NK-92 (cell line): ENCODE results near the gene SLC35F2.
"Not testable (repeated sequence)": the region's sequence is repeated elsewhere in the genome, so short reads cannot be mapped to it uniquely, and the experiment has no call there.

ENCODE experiments used
- DNase-seq: peaks from one replicate; lab custom pipeline; 2025; ENCODE audit not compliant: unreplicated experiment; lab: John Stamatoyannopoulos, UW

The SLC35F2 gene

GRCh38 chr11:107791343-107792048, 67.1 kb downstream of the SLC35F2 start:
- no peak for DNase-seq

- DNase-seq, result no peak
Measured at GRCh38 chr11:107789767-107790166, 68.8 kb downstream of the SLC35F2 start.

GRCh38 chr11:107787733-107788132, 70.9 kb downstream of the SLC35F2 start:
- no peak for DNase-seq

GRCh38 chr11:107785401-107785800, 73.2 kb downstream of the SLC35F2 start:
- no peak for DNase-seq

GRCh38 chr11:107783121-107783520, 75.5 kb downstream of the SLC35F2 start:
- DNase-seq, result no peak

DNA sequence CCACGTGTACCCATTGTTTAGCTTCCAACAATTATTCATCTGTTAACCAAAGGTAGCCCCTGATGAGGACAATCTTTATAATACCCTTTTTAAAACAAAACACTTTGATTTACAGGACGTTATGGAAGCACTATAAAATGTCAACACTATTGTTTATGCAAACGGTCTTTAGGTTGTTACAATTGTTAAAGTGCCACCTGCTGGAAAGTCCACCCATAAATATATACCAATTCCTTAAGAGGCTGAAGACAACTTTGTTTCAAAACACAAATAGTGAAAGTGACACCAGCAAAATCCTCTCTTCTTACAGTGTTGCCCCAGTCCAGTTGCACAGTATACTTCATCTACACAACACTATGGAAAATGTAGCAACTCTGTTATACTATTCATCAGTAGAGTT, 77.8 kb downstream of the SLC35F2 start:
- DNase-seq, result no peak

DNA sequence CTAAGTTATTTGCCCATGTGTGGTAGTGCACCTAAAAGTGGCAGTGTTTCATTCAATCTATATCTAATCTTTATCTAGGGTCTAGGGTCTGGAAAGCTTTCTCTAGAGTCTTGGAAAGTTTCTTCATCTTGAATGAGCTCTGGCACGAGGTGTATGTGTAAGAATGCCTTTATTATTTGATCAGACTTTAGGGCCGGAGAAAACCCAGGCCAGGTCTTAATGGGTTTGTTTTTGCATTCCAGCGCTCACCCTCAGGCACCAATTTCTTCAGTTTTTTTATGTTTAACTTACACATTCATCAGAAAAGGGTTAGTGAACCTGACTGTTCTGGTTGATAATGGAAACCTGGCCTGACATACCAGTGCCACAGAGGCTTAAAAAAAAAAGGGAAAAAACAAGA, 78.5 kb downstream of the SLC35F2 start:
- no peak for DNase-seq

GRCh38 chr11:107778839-107779517, 79.6 kb downstream of the SLC35F2 start:
- DNase-seq, result no peak

GRCh38 chr11:107777110-107777509, 81.5 kb downstream of the SLC35F2 start:
- no peak for DNase-seq

DNA sequence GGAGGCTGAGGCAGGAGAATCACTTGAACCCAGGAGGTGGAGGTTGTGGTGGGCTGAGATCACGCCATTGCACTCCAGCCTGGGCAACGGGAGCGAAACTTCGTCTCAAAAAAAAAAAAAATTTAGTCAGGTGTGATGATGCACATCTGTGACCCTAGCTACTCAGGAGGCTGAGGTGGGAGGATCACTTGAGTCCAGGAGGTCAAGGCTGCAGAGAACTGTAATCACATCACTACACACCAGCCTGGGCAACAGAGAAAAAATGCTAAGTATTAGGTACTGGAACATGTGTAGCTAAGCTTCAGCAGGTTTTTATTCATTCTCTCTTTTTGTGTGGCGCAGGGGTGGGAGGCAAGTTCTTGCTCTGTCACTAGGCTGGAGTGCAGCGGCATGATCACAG, 82.5 kb downstream of the SLC35F2 start:
- DNase-seq, result no peak

GRCh38 chr11:107770551-107770951, 88.0 kb downstream of the SLC35F2 start:
- DNase-seq, result no peak

DNA sequence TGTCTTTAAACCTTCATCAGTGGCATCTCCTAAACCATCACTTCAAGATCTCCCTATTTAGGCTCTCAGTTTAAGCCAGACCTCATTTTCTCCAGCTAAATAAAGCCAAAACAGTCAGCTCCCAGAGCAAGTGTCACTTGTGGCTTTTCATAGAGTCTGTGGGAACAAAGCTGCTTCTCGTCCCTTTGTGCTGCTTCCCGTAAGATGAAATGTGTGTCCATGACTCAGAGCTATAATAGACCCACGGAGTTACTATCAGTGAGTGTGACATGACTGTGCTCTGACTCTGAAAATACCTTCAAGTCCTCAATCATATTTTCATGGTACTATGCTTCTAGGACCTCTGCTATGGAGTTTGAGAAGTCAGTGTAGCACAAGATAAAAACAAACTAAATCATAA, 89.4 kb downstream of the SLC35F2 start:
- no peak for DNase-seq

GRCh38 chr11:107758719-107759355, 99.8 kb downstream of the SLC35F2 start:
- not testable (repeated sequence) for DNase-seq

DNA sequence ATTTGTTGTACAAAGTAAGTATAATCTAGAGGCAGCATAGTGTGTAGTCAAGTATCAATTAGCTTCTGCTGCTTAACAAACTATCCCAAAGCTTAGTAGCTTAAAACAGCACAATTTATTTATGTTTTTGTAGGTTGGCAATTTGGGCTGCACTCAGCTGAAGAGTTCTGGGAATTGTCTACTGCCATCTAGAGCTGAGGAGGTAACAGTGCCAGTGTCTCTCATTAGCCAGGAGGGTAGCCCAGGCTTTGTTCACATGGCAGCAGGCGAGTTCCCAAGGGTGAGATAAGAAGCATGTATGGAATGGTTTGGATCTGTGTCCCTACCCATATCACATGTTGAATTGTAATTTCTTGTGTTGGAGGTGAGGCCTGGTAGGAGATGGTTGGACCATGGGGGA, 100.9 kb downstream of the SLC35F2 start:
- no peak for DNase-seq

GRCh38 chr11:107756553-107756952, 102.0 kb downstream of the SLC35F2 start:
- no peak for DNase-seq

- DNase-seq, result no peak
Measured at GRCh38 chr11:107752949-107753822, 105.4 kb downstream of the SLC35F2 start.

- DNase-seq, result no peak
Measured at GRCh38 chr11:107752508-107752907, 106.1 kb downstream of the SLC35F2 start.

- no peak for DNase-seq
Measured at GRCh38 chr11:107751082-107751481, 107.5 kb downstream of the SLC35F2 start.

DNA sequence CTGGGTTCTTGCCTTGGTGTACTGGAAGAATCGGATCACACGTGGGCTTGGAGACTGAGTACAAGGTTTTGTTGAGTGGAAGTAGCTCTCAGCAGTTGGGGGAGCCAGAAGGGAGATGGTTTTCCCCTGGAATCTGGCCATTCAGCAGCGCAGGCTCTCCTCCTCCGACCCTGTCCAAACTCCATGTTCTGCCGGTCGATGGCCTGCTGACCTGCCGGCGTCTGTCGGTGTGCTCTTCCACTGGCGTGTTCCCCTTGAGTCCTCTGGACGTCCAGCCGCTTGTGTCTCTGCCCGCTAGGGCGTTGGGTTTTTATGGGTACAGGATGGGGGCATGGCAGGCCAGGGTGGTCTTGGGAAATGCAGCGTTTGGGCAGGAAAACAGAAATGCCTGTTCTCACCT, 108.3 kb downstream of the SLC35F2 start:
- no peak for DNase-seq

DNA sequence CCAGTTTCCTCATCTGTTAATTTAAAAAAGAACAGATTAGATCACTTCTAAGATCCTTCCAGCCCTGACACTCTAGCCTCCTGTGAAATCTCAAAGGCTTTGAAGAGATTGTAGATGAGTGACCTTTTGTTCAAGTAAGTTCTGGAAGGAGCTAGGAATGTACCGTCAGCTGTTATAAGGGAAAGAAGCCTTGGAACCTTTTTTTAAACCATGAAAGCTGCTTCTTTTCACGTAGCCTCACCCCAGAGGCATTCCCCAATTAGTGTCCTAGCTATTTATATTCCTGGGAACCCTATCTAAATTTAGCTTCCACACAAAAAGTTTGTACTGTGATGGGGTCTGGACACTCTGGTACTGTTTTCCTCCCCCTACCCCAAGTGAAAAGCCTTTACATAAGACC, 111.0 kb downstream of the SLC35F2 start:
- no peak for DNase-seq

- no peak for DNase-seq
Measured at GRCh38 chr11:107744736-107745135, 113.9 kb downstream of the SLC35F2 start.
